Fibroblast of skin of right quadriceps (primary cell): ENCODE data around the gene ASL.
"Not testable (repeated sequence)": the region's sequence is repeated elsewhere in the genome, so short reads cannot be mapped to it uniquely, and the experiment has no call there.

Experiments used
- DNase-seq: peaks from one replicate; pipeline ENCODE4 v3.0.0-alpha.2; 2013

The ASL gene

DNA sequence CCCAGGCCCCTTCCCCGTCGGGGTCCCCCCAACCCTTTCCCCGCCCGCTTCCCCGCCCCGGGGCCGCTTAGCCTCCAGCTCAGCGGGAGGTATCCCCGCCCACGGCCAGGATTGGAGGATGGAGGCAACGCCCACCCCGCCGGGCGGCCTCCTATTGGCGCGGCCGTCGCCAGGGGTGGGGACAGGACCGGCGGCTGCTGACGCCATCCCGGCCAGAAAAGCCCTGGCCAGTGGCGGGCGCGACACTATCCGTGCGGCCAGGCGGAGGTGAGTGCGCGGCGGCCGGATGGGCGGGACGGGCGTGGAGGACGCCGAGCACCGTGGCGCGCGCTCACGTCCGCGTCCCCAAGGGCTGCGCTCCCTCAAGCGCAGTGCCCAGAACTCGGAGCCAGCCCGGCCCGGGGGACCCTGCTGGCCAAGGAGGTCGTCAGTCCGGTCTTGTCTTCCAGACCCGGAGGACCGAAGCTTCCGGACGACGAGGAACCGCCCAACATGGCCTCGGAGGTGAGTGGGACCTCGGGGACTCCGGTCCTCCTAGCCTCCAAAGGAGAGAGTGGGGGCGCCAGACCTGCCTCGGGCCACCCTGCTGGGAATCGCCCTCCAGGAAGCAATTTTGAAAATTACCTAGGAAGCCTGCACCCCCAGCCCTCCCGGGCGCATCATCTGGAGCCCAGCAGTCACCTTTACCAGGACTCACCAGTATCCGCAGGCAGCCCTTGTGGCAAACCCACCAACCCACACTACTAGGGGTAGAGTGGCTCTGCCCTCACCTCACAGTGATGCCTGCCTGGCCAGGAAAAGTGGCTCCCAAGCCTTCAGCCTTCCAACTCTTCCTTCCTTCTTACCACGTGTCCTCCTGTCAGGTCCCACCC lies at the start of gene ASL:
Gene ASL (plus strand): TSS at position 230 of the 872 bp plus-strand sequence. CDS start 263 bp downstream, at position 493.
- peak; percentile 88 for DNase-seq

DNA sequence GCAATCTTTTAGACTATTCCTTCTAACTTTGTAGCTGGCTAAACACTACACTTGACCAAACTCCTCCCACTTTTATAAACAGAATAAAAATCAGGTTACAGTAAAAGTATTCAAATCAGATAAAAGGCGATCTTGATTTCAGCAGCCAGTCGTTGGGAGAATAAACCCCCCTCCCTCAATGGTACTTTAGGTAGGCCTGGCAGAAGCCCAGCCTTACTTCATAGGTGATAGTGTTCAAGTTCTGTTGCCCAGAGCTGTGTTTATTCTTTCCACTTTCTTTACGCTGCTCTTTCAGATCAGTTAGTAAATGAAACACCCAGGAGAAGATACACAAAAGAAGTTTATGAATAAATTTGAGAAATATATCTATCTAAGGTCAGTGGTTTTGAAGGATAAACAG lies 47.3 kb upstream of the ASL start:
- DNase-seq = not testable (repeated sequence)

DNA sequence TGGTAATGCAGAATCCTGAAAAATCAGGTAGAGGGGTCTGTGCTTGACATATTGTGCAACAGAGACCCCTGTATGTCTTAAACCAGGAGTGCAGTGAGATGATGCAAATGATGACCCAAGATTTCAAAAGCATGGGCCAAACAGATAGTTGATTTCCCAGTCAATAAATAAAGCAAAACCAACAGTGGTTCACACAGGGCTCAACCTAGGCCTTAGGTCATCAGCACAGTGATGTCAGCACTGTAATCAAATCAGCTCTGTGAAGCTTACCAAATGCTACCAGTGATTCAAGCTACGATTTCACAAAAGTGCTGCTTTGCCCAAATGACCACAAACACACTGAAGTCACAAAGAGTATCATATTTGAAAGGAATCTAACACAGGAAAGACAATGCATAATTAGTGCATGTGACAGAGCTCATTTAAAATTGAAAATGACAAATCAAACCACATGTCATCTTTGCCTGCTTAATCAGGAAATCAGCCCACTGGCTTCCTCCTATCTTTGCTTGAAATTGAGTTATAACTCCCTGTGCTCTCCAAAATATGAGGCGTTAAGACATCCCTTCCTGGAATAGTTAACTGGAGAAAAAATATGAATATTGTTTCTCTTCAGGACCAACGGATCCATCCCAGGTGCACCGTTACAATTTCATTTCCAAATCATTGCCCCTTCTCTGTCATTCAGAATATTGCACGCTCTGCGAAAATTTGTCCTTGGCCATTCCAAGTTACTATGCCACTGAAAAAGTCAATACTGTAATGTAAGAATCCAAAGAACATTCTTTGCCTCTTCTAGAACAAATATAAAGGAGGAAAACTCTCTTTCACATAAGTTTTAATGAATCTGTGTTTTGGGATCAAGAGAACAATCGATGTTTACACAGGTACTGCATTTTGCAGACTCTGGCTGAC lies 41.9 kb upstream of the ASL start:
- no peak for DNase-seq

DNA sequence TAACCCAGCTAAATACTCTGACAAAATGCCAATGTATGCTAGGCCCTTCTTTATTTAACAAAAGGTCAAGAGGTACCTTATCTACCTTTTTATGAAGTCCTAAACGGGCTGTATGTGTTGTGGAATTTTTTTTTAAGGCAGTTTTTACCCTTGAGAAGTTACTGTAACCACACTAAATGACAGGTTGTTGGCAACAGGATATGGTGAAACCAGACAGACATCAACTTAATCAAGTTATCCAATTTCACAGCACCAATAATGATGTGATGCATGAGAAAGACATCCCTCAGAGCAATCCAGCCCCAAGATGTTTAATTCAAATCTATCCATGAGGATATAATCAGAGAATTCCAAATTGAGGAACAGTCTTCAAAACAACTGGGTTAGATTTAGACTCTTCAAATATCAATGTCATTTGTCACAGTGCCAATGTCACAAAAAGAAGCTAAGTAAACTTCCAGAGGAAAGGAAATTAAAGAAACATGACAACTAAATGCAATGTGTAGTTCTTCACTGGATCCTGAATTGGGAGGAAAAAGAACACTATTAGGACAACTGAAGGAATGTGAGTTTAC lies 41.1 kb upstream of the ASL start:
- peak; percentile 46 for DNase-seq

DNA sequence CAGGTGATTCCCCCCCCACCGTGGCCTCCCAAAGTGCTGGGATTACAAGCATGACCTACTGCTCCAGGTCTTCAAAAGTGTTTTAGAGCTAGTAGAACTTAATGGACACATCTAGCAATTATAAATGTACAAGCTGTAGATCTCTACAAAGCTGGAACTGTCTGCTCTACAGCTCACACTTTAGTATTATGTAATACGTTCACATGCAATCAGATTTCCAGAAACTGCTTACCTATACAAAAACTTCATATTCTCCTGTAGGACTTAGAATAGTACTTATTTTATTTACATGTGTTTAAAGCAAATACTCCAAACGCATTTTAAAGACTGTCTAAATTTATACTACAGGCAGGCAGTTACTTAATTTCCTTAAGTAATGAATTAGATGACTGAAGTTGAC lies 39.2 kb upstream of the ASL start:
- no peak for DNase-seq

DNA sequence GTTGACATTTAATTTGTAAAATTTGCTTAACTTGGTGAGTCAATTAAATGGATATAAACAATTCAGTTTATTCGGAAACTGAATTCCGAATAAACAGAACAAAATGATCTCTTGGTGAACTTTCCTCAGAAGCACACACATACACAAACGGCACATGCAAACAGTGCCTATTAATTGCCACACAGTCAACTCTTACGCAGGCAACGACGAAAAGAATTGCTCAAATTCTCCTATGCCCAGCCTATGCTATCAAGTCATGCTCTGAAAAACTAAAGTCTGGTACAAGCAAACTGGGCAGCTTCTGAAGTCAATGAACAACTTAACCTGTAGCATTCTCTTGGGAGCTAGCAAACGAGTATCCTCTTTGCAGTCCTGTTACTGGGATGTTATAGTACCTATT lies 38.8 kb upstream of the ASL start:
- DNase-seq = no peak

DNA sequence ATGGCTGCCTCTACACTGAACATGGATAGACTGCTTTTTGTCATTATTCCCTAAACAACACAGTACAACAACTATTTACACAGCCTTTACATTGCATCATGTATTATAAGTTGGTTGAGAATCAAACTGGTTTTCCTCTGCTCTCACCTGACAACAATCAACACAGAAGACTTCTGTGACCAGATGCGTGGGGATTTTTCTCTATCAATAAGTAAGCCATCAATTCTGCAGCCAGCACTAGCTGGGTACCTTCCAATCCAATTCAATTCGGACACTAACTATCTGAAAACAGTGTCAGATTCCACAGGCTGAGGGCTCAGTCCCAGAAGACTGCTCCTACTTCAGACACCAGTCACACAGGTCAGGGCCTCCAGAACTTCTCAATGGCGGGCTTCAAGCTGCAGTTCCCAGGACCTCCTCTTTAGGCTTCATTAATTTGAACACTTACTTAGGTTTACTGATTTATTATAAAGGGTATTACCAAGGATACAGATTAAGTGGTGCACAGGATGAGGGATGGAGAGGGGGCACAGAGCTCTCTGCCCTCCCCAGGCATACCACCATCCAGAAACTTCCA lies 36.4 kb upstream of the ASL start:
- DNase-seq = no peak

DNA sequence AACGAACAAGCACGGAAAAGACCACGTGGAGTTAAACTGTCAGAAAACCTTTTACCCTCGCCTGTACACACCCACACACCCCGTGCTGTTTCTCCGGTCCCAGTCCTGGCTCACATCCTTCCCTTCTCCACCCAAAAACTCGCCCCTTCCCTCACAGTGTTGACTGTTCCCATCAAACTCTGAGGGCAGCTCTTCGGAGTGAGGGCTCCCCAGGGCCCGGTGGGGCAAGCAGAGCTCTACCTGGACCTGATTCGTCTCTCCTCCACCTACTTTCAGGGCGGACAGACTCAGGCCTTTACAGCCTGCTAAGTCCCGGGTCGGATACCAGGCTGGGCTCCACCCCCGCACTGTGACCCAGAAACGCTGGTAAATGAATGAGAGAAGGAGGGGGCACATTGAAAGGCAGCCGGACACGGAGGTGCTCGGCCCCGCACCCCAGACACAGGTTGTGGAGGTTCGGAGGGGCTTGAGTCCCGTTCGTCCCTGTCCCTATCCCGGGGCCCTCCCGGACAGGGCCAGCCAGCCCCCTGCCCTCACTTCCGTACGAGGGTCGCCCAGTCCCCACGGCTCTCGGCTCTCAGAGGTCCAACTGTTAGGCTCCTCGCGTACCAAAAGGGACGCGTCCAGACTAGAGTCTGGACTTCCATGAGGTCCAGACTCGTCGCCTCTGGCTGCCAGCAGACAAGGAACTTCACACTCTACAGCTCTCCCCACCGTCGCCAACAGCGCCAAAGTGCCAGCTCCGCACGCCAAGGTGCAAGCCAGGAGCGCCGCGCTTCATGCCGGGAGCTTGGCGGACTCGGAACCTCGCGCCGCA lies 31.7 kb upstream of the ASL start:
- peak; percentile 27 for DNase-seq

DNA sequence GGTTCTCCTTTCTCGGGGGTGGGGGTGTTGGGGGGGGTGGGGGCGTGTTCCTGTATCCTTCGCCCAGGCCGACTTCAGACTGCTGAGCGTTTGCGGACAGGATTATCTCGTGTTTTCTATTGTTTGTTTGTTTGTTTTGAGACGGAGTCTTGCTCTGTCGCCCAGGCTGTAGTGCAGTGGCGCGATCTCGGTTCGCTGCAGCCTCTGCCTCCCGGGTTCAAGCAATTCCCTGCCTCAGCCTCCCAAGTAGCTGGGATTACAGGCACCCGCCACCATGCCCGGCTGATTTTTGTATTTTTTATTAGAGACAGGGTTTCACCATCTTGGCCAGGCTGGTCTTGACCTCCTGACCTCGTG lies 31.1 kb upstream of the ASL start:
- DNase-seq = not testable (repeated sequence)

DNA sequence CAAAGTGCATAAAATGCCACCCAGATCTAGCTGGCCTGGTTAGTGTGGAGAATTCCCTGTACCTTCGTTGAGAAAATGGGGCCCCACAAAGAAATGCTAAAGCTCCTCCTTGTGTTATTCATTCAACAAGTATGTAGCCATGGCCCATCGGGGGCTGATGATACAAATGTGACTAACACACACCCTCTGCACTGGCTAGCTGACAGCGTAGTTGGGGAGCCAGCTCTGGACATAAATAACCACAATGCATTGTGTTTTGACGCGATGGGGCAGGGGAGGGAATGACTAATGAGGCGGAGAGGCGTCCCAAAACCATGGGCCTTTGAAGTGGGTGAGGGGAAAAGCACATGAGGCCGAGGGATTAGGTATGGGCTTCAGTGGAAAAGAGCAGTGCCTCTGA lies 28.2 kb upstream of the ASL start:
- DNase-seq = peak; percentile 98

DNA sequence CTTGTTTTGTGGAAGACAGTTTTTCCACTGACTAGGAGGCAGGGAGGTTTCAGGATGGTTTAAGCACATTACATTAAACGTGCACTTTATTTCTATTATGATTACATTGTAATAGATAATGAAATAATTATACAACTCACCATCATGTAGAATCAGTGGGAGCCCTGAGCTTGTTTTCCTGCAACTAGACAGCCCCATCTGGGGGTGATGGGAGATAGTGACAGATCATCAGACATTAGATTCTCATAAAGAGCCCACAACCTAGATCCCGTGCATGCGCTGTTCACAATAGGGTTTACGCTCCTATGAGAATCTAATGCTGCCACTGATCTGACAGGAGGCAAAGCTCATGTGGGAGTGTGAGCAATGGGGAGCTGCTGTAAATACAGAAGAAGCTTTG lies 25.7 kb upstream of the ASL start:
- peak; percentile 18 for DNase-seq

DNA sequence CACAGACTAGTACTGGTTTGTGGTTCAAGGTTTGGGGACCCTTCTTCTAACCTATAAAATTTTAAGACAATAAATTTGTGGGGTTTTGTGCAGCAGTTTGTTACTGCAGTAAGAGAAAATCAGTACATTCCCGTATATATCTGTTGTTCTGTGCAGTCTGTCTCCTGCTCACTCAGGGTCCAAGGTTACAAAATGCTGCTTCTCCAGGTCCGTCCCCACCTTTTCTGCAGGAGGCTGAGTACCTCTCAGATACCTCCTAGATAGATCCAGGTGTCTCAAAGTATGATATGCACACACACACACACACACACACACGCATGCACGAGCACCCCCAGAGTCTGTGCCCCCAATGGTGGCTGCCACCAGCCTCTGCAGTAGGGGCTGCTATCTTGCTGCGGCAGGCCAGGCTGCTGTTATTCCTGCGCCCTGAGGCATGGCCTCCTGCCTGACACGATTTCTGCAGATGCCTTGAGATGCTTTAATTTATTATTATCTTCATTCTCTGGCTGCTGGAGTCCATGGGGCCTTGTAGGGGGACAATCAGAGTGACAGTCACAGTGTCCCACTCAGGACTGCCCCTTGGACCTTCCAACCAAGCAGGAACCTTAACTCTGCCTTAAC lies 25.2 kb upstream of the ASL start:
- DNase-seq = no peak

DNA sequence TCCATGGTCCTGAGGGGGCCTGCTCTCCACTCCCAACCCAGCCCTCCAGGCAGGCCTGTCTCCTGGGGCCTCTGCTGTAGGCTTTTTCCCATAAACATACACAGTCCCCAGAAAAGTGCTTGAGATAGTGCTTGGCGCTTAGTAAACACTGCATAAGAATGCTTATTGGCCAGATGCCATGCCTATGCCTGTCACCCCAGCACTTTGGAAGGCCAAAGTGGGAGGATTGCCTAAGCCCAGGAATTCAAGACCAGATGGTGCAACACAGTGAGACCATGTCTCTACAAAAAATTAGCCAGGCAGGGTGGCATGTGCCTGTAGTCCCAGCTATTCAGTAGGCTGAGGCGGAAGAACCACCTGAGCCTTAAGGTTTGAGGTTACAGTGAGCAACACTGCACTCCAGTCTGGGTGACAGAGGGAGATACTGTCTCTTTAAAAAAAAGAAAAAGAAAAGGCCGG lies 24.6 kb upstream of the ASL start:
- DNase-seq = peak; percentile 96

DNA sequence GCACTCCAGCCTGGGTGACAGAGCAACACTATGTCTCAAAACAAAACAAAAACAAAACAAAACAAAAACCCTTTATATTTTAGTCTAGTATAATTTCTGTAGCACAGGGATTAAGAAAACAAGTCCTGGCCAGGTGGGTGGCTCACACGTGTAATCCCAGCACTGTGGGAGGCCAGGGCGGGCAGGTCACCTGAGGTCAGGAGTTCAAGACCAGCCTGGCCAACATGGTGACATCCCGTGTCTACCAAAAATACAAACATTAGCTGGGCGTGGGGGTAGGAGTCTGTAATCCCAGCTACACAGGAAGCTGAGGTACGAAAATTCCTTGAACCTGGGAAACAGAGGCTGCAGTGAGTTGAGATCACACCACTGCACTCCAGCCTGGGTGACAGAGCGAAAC lies 23.2 kb upstream of the ASL start:
- no peak for DNase-seq

DNA sequence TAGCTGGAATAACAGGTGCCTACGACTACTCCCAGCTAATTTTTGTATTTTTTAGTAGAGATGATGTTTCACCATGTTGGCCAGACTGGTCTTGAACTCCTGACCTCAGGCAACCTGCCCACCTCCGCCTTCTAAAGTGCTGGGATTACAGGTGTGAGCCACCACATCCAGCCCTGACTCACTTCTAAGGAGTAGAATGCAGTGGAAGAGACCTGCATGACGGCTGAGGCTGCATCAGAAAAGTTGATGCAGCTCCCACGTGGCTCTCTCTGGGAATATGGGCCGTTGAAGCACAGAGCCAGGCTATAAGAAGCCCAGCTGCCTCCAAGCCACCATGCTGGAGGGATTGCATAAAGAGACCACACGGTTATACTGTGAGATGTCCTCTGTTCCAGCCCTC lies 21.6 kb upstream of the ASL start:
- DNase-seq = no peak

DNA sequence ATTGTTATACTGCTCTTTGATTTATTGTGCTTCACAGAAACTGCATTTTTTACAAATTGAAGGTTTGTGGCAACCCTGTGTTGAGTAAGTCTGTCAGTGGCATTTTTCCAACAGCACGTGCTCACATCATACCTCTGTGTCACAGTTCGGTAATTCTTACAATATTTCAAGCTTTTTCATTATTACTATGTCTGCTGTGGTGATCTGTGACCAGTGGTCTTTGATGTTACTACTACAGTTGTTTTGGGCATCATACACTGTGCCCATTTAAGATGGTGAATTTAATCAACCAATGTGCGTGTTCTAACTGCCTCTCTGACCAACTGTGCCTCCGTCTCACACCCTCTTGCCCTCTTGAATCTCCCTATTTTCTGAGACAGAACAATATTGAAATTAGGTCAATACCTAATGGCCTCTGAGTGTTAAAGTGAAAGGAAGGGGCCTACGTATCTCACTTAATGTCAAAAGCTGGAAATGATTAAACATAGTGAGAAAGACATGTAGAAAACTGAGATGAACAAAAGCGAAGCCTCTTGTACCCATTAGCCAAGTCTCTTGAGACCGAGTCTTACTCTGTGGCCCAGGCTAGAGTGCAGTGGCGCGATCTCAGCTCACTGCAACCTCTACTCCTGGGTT lies 20.2 kb upstream of the ASL start:
- peak; percentile 80 for DNase-seq

DNA sequence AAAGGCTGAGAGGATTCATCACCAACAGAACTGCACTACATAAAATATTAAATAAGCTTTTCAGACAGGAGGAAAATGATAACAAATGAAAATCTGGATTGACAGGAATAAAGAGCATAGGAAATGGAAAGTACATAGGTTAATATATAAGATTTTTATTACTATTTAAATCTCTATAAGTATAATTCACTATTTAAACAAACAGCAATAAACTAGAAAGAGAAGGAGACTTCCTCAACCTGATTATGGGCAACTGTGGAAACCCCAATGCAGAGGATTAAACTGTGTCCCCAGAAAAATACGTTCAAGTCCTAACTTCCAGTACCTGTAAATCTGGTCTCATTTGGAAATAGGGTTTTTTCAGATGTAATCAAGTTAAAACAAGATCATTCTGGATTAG lies 14.8 kb upstream of the ASL start:
- DNase-seq = no peak

DNA sequence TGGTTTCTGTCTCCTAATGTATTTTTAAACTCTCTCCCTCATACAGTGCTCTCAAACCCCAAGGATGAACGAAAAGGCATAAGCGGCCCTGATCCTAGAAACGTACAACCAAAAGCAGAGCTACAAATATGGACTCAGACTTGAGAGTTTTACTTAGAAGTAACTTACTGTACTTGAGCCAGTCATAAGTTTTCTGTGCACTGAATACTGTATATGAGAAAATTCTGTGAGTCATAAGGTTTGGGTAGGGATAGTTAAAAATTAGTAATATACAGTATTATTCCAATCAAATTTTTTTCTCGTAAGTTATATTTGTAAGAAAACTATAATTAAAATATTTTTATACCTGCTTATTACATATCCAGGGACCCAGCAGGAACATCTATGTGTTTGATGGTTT lies 5.9 kb upstream of the ASL start:
- DNase-seq = no peak

DNA sequence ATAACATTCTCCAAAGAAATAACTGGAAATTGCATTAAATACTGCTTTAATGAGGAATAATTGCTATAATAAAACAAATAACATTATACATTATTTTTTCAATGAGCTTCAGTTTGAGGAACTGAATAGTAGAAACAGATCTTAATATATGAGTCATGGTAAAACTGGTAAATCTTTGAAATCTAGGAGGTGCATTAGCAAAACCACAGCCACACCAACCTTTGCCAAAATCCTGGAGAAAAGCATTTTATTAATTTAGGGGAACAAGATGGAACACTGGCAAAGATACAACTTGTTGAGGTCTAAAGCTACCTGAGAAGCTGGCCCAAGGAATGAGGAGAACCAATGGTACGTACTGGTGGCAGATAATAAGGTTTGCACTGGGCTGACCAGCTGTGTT lies 5.4 kb upstream of the ASL start:
- DNase-seq = peak; percentile 32

DNA sequence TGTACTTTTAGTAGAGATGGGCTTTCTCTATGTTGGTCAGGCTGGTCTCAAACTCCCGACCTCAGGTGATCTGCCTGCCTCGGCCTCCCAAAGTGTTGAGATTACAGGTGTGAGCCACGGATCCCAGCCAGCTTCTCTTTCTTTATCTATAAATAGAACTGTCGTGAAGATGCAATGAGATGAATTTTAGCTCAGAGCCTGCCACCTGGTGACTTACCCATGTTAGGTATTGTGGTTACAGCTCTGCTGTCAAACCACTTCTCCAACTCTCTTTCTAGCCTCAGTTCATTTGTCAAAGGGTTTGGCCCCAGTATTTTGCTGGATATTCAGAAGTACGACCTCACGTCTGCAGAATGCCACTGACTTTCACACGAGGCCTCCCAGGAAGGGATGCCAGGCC lies 3.4 kb upstream of the ASL start:
- not testable (repeated sequence) for DNase-seq
